HEK293T (cell line): ENCODE measurements around the gene ATP8A2.

ENCODE experiments used
- BHLHE40 ChIP-seq: fragments of 450-650 bp; IDR thresholded peaks from 2 replicates; pipeline ENCODE4 v1.6.1; 2016; ENCODE audit warnings: mild to moderate bottlenecking, moderate library complexity, borderline replicate concordance
- ELF4 ChIP-seq: fragments of 450-650 bp; IDR thresholded peaks from 2 replicates; pipeline ENCODE4 v1.6.1; 2017; ENCODE audit warnings: antibody characterized with exemption
- FOXA1 ChIP-seq: fragments of 450-650 bp; IDR thresholded peaks from 2 replicates; pipeline ENCODE4 v1.6.1; 2016; ENCODE audit warnings: mild to moderate bottlenecking
- FOXK2 ChIP-seq: fragments of 450-650 bp; IDR thresholded peaks from 2 replicates; pipeline ENCODE4 v1.6.1; 2016; ENCODE audit warnings: mild to moderate bottlenecking
- FOXM1 ChIP-seq: fragments of 450-650 bp; IDR thresholded peaks from 2 replicates; pipeline ENCODE4 v1.6.1; 2017; ENCODE audit warnings: mild to moderate bottlenecking, borderline replicate concordance
- HDGF ChIP-seq: fragments of 450-650 bp; IDR thresholded peaks from 2 replicates; pipeline ENCODE4 v1.6.1; 2017; ENCODE audit warnings: antibody characterized with exemption, borderline replicate concordance
- L3MBTL2 ChIP-seq: fragments of 450-650 bp; conservative IDR thresholded peaks from 2 replicates; pipeline ENCODE4 v1.6.1; 2016; ENCODE audit warnings: mild to moderate bottlenecking
- NFRKB ChIP-seq: fragments of 450-650 bp; IDR thresholded peaks from 2 replicates; pipeline ENCODE4 v1.6.1; 2016; ENCODE audit warnings: mild to moderate bottlenecking, moderate library complexity
- SP1 ChIP-seq: fragments of 450-650 bp; IDR thresholded peaks from 2 replicates; pipeline ENCODE4 v1.6.1; 2017
- SUZ12 ChIP-seq: fragments of 450-650 bp; IDR thresholded peaks from 2 replicates; pipeline ENCODE4 v1.6.1; 2016; ENCODE audit warnings: mild to moderate bottlenecking
- TARDBP ChIP-seq: fragments of 450-650 bp; IDR thresholded peaks from 2 replicates; pipeline ENCODE4 v1.6.1; 2016

- TF ChIP-seq SUZ12 (no peak), HDGF (no peak), FOXK2 (no peak), ELF4 (no peak), BHLHE40 (no peak), SP1 (no peak), L3MBTL2 (no peak), NFRKB (no peak), FOXA1 (no peak), TARDBP (no peak), FOXM1 (no peak)
Observed at GRCh38 chr13:25839371-25839770, 467.6 kb downstream of the ATP8A2 start.
